ENCODE data around the gene CCDC91. TPM values are rescaled to one million over a fixed set of nuclear protein-coding genes. Genes with fewer than 3 reads are reported as not detected.

The CCDC91 gene, protein sequence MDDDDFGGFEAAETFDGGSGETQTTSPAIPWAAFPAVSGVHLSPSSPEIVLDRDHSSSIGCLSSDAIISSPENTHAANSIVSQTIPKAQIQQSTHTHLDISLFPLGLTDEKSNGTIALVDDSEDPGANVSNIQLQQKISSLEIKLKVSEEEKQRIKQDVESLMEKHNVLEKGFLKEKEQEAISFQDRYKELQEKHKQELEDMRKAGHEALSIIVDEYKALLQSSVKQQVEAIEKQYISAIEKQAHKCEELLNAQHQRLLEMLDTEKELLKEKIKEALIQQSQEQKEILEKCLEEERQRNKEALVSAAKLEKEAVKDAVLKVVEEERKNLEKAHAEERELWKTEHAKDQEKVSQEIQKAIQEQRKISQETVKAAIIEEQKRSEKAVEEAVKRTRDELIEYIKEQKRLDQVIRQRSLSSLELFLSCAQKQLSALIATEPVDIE
- total RNA-seq (2022; extraction: Qiagen RNA extraction; ENCODE audit: low read depth), result 13.1 to 29.8 TPM (median 22.5 TPM) in 5 replicates

DNA sequence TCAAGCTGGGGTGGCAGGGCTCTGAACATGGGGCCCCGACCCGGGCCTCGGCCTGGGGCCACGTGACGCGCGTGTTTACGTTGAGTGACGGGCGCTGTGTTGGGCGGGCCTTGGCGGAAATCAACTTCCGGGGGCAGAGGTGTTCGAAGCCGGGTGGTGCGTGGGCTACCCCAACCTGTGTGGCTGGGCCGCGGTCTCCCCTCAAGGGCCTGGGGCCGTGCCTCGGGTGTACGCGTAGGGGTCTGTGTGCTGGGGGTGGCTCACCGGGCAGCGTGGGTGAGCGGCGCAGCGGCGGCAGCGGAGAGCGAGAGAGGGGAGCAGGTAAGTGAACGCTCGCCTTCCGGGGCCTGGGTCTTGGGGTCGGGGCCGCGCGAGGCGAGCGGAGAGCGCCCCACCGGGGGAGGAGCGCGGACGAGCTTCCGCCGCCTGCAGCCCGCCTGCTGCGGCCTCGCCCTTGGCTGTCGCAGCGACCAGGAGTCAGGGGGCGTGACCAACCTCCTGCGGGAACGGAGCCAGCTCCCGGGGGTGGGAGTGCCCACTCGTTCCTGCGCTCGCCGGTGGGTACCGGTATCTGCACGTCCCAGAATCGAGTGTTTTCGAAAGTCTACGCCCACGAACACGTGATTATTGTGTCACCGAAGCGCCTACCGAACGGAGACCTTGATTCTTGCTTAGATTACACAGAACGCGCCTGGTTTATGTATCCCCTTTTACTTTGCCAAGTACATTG is at the start of gene CCDC91:
Gene CCDC91, plus strand, starts transcription at position 136 of the 730 bp plus-strand sequence. CDS start 66,760 bp downstream, outside the sequence.

Other genes starting within 250 kb of the CCDC91 start
- gene PTHLH, start 217.7 kb upstream of the CCDC91 start, total RNA-seq (2022; extraction: Qiagen RNA extraction; ENCODE audit: low read depth), result 33.7 to 38.2 TPM (median 35.7 TPM) in 5 replicates